ENCODE data around the gene SLC50A1. TPM values are rescaled to one million over a fixed set of nuclear protein-coding genes. Genes with fewer than 3 reads are reported as not detected.
"Not testable (repeated sequence)": the region's sequence is repeated elsewhere in the genome, so short reads cannot be mapped to it uniquely, and the experiment has no call there.

The SLC50A1 gene
- total and polyA plus RNA-seq, 11 donors = 5.4 to 36.0 (median 10.5) TPM

DNA sequence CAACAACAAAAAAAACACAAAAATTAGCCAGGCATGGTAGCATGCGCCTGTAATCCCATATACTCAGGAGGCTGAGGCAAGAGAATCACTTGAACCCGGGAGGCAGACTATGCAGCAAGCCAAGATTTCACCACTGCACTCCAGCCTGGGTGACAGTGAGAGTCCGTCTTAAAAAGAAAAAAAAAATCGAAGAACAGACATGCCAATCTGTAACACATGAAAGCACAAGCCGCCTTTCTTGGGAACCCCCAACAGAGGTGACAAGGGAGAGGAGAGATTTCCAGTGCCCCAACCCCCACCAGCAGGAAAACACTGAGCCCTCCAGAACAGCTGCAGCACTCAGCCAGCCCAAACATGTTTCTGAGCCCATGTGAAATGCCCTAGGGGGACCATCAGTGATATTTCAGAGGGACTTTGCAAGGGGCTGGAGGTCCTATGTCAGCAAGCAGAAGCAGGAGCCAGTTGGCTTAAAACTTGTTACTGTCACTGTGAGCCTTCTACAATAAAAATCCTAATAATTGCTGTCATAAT lies 22.1 kb upstream of the SLC50A1 start:
- no peak overlapping the region for H3K4me3 ChIP-seq
- 65 to 73% (median 66%) methylated on average over 5 of the region's 5 CpGs for WGBS, 4 donors
- H3K27ac ChIP-seq = no peak overlapping the region
- H3K4me1 ChIP-seq = no peaks in the 10 kb centered on the region
- ATAC-seq (no peak), DNase-seq (no peak)
- intact Hi-C loops (cut with DNase I) = no loop called here
- no peaks in the 10 kb centered on the region for H3K9me3 ChIP-seq
- TF ChIP-seq POLR2A (IDR thresholded peaks at IDR 0.05) (no peak), CTCF (IDR thresholded peaks at IDR 0.05) (no peak)
- H3K27me3 ChIP-seq = no peaks in the 10 kb centered on the region
- no peaks in the 10 kb centered on the region for H3K36me3 ChIP-seq

- Histone ChIP-seq H3K27ac (no peak overlapping the region), H3K4me3 (no peak overlapping the region), H3K36me3 (no peaks in the 10 kb centered on the region), H3K4me1 (no peaks in the 10 kb centered on the region), H3K27me3 (no peaks in the 10 kb centered on the region), H3K9me3 (no peaks in the 10 kb centered on the region)
- ATAC-seq (no peak), DNase-seq (no peak)
- no peak for TF ChIP-seq CTCF (IDR thresholded peaks at IDR 0.05)
- no peak for TF ChIP-seq POLR2A (IDR thresholded peaks at IDR 0.05)
- intact Hi-C loops (cut with DNase I) = no loop called here
- WGBS, 4 donors = 67 to 82% (median 79%) methylated on average over 5 of the region's 5 CpGs
Observed at GRCh38 chr1:155116113-155116764, 19.4 kb upstream of the SLC50A1 start.

GRCh38 chr1:155117610-155118009 lies 18.0 kb upstream of the SLC50A1 start:
- Histone ChIP-seq H3K27me3 (no peaks in the 10 kb centered on the region), H3K36me3 (no peaks in the 10 kb centered on the region), H3K4me1 (no peaks in the 10 kb centered on the region), H3K27ac (no peak overlapping the region), H3K4me3 (no peak overlapping the region), H3K9me3 (no peaks in the 10 kb centered on the region)
- 69 to 83% (median 79%) methylated on average over 4 of the region's 4 CpGs for WGBS, 4 donors
- ATAC-seq = no peak
- no peak for DNase-seq
- TF ChIP-seq POLR2A (IDR thresholded peaks at IDR 0.05) (no peak), CTCF (IDR thresholded peaks at IDR 0.05) (no peak)
- intact Hi-C loops (cut with DNase I) = no loop called here

DNA sequence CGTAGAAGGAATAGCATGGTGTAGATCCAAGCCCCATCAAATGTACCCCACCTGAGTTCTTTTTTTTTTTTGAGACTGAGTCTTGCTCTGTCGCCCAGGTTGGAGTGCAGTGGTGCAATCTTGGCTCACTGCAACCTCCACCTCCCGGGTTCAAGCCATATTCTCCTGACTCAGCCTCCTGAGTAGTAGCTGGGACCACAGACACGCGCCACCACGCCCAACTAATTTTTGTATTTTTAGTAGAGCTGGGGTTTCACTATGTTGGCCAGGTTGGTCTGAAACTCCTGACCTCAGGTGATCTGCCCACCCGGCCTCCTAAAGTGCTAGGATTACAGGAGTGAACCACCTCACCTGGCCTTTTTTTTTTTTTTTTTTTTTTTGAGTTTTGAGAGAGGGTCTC lies 17.6 kb upstream of the SLC50A1 start:
- H3K36me3 ChIP-seq; H3K27me3 ChIP-seq; H3K27ac ChIP-seq; DNase-seq; H3K9me3 ChIP-seq; H3K4me3 ChIP-seq; ATAC-seq; H3K4me1 ChIP-seq; intact Hi-C loops (cut with DNase I): not testable (repeated sequence)
- 89 to 92% (median 91%) methylated on average over 7 of the region's 7 CpGs for WGBS, 4 donors

- intact Hi-C loops (cut with DNase I) = no loop called here
- H3K27me3 ChIP-seq = no peaks in the 10 kb centered on the region
- WGBS, 4 donors = 57 to 65% (median 63%) methylated on average over 6 of the region's 6 CpGs
- no peak for TF ChIP-seq CTCF (IDR thresholded peaks at IDR 0.05)
- no peak for TF ChIP-seq POLR2A (IDR thresholded peaks at IDR 0.05)
- no peak overlapping the region for H3K4me3 ChIP-seq
- peaks cover 0 to 14% (median 3%) of the 10 kb centered on the region in 12 donors for H3K4me1 ChIP-seq
- no peaks in the 10 kb centered on the region for H3K9me3 ChIP-seq
- ATAC-seq (no peak), DNase-seq (no peak)
- H3K36me3 ChIP-seq = no peaks in the 10 kb centered on the region
- H3K27ac ChIP-seq = no peak overlapping the region
Observed at GRCh38 chr1:155120253-155120652, 15.4 kb upstream of the SLC50A1 start.
